ENCODE measurements around the gene FNIP1.
"Not testable (repeated sequence)": the region's sequence is repeated elsewhere in the genome, so short reads cannot be mapped to it uniquely, and the experiment has no call there.

The FNIP1 gene

GRCh38 chr5:131749723-131750470 is 46.9 kb downstream of the FNIP1 start:
- DNase-seq (ENCODE audit: low read depth in 2 of 2): no peak

- no peak for DNase-seq (ENCODE audit: low read depth in 2 of 2)
Measured at GRCh38 chr5:131749138-131749537, 47.7 kb downstream of the FNIP1 start.

GRCh38 chr5:131747180-131748105 is 49.4 kb downstream of the FNIP1 start:
- DNase-seq (ENCODE audit: low read depth in 2 of 2): no peak

- DNase-seq (ENCODE audit: low read depth in 2 of 2): no peak
Measured at GRCh38 chr5:131746423-131746822, 50.4 kb downstream of the FNIP1 start.

- no peak for DNase-seq (ENCODE audit: low read depth in 2 of 2)
Measured at GRCh38 chr5:131745703-131746102, 51.1 kb downstream of the FNIP1 start.

- DNase-seq (ENCODE audit: low read depth in 2 of 2): no peak
Measured at GRCh38 chr5:131745155-131745554, 51.7 kb downstream of the FNIP1 start.

GRCh38 chr5:131740477-131740876 is 56.3 kb downstream of the FNIP1 start:
- no peak for DNase-seq (ENCODE audit: low read depth in 2 of 2)

GRCh38 chr5:131735393-131735792 is 61.4 kb downstream of the FNIP1 start:
- no peak for DNase-seq (ENCODE audit: low read depth in 2 of 2)

GRCh38 chr5:131734939-131735338 is 61.9 kb downstream of the FNIP1 start:
- not testable (repeated sequence) for DNase-seq (ENCODE audit: low read depth in 2 of 2)

- DNase-seq (ENCODE audit: low read depth in 2 of 2): not testable (repeated sequence)
Measured at GRCh38 chr5:131729292-131729691, 67.5 kb downstream of the FNIP1 start.

- not testable (repeated sequence) for DNase-seq (ENCODE audit: low read depth in 2 of 2)
Measured at GRCh38 chr5:131724089-131724488, 72.7 kb downstream of the FNIP1 start.

GRCh38 chr5:131720714-131721113 is 76.1 kb downstream of the FNIP1 start:
- DNase-seq (ENCODE audit: low read depth in 2 of 2): no peak

GRCh38 chr5:131719564-131719963 is 77.3 kb downstream of the FNIP1 start:
- no peak for DNase-seq (ENCODE audit: low read depth in 2 of 2)

- DNase-seq (ENCODE audit: low read depth in 2 of 2): no peak
Measured at GRCh38 chr5:131718487-131719014, 78.3 kb downstream of the FNIP1 start.

GRCh38 chr5:131717164-131717563 is 79.7 kb downstream of the FNIP1 start:
- DNase-seq (ENCODE audit: low read depth in 2 of 2): not testable (repeated sequence)

GRCh38 chr5:131716650-131717049 is 80.2 kb downstream of the FNIP1 start:
- no peak for DNase-seq (ENCODE audit: low read depth in 2 of 2)

- no peak for DNase-seq (ENCODE audit: low read depth in 2 of 2)
Measured at GRCh38 chr5:131710391-131710790, 86.4 kb downstream of the FNIP1 start.

- DNase-seq (ENCODE audit: low read depth in 2 of 2): no peak
Measured at GRCh38 chr5:131709043-131709442, 87.8 kb downstream of the FNIP1 start.

GRCh38 chr5:131706281-131706680 is 90.5 kb downstream of the FNIP1 start:
- no peak for DNase-seq (ENCODE audit: low read depth in 2 of 2)

GRCh38 chr5:131694926-131695325 is 101.9 kb downstream of the FNIP1 start:
- no peak for DNase-seq (ENCODE audit: low read depth in 2 of 2)

- DNase-seq (ENCODE audit: low read depth in 2 of 2): no peak
Measured at GRCh38 chr5:131693894-131694293, 102.9 kb downstream of the FNIP1 start.

- no peak for DNase-seq (ENCODE audit: low read depth in 2 of 2)
Measured at GRCh38 chr5:131685516-131686171, 111.2 kb downstream of the FNIP1 start.

Measured in stimulated activated CD4-positive, alpha-beta T cell treated with anti-CD3 and anti-CD28 coated beads, Interleukin-4, amount 100 ng/mL, for 48 hours (primary cell).